ENCODE measurements around the gene SIRT3.
A peak's percentile ranks its signal among the peaks of the same experiment; 100 is the strongest.

The SIRT3 gene

DNA sequence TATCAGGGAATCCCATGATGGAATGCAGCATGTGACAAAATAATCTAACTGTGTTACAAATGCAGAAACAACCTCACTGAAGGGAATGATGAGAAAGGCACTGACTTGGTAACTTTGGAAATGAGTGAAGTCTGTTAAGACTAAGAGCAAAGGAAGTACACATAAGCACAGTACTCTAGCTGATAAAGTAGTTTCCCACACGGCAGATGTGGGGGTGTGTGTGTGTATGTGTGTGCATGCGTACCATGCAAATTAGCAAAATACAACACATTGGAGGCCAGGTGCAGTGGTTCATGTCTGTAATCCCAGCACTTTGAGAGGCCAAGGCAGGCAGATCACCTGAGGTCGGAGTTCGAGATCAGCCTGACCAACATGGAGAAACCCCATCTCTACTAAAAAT lies 25.5 kb upstream of the SIRT3 start:
- no peak overlapping the region for H3K27ac ChIP-seq
- TF ChIP-seq EZH2 (IDR thresholded peaks at IDR 0.05), result no peak
- TF ChIP-seq FOXP2 (optimal IDR thresholded peaks at IDR 0.05; ENCODE audit: control extremely low read depth, extremely low read length, insufficient read depth), result no peak
- TF ChIP-seq POLR2AphosphoS5 (IDR thresholded peaks at IDR 0.05; ENCODE audit: borderline replicate concordance, low read depth, low read length), result no peak
- H3K4me3 ChIP-seq, result no peak overlapping the region
- H3K9ac ChIP-seq (ENCODE audit: insufficient read length), result no peak overlapping the region
- H3K36me3 ChIP-seq (ENCODE audit: insufficient read depth, low read length), result no peaks in the 10 kb centered on the region
- H3K9me3 ChIP-seq (ENCODE audit: low read depth, low read length), result 0 out of 2 replicates have a peak, but pooled peaks cover 2% of the 10 kb centered on the region
- no peak for DNase-seq (ENCODE audit: low read depth, low spot score)

DNA sequence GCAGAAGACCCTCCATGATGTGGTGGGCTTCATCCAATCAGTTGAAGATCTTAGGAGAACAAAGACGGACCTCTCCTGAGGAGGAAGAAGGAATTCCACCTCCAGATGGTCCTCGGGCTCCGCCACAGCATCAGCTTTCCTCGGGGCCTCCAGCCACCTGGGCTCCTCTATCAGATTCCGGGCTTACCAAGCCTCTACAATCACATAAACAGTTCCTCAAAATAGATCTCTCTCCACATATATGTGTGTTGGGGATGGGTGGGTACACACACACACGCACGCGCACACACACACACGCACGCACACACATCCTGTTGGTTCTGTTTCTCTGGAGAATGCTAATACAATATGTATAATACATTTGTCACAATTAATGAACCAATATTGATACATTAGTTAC lies 23.3 kb upstream of the SIRT3 start:
- Histone ChIP-seq H3K27ac (no peak overlapping the region), H3K9ac (ENCODE audit: insufficient read length) (no peak overlapping the region), H3K4me3 (no peak overlapping the region), H3K36me3 (ENCODE audit: insufficient read depth, low read length) (no peaks in the 10 kb centered on the region), H3K9me3 (ENCODE audit: low read depth, low read length) (no peaks in the 10 kb centered on the region)
- no peak for DNase-seq (ENCODE audit: low read depth, low spot score)
- no peak for TF ChIP-seq POLR2AphosphoS5 (IDR thresholded peaks at IDR 0.05; ENCODE audit: borderline replicate concordance, low read depth, low read length)

DNA sequence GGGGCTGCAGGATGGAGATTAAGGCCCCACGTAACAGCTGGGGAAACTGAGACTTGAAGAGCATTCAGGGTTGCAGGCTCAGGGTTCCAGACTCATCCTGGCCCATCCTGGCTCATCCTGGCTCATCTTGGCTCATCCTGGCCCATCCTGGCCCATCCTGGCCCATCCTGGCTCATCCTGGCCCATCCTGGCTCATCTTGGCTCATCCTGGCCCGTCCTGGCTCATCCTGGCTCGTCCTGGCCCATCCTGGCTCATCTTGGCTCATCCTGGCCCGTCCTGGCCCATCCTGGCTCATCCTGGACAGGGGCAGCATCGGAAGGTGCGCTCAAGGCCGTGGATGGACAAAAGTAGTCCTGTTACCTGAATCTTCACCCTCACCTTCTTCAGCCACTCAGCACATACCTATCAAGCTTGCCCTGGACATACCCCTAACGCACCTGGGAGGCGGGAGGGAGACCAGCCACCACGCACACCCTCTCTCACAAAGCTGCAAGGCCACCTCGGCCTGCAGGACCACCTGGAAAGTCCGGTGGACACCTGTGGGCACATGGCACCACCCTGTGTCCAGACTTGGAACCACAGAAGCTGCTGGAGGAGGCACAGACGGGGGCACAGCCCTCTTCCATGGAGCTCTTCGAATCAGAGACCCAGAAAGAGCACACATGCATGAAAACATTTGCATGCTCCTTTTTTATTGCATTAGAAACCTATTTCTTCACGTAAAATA lies 21.8 kb upstream of the SIRT3 start:
- Histone ChIP-seq H3K4me3 (no peak overlapping the region), H3K27ac (no peak overlapping the region), H3K36me3 (ENCODE audit: insufficient read depth, low read length) (peaks cover 6% of the 10 kb centered on the region; the same call in 1 of the 2 replicates), H3K9ac (ENCODE audit: insufficient read length) (no peak overlapping the region), H3K9me3 (ENCODE audit: low read depth, low read length) (no peaks in the 10 kb centered on the region)
- TF ChIP-seq EZH2 (IDR thresholded peaks at IDR 0.05), result no peak
- no peak for TF ChIP-seq FOXP2 (optimal IDR thresholded peaks at IDR 0.05; ENCODE audit: control extremely low read depth, extremely low read length, insufficient read depth)
- TF ChIP-seq POLR2AphosphoS5 (IDR thresholded peaks at IDR 0.05; ENCODE audit: borderline replicate concordance, low read depth, low read length), result no peak
- DNase-seq (ENCODE audit: low read depth, low spot score), result no peak

DNA sequence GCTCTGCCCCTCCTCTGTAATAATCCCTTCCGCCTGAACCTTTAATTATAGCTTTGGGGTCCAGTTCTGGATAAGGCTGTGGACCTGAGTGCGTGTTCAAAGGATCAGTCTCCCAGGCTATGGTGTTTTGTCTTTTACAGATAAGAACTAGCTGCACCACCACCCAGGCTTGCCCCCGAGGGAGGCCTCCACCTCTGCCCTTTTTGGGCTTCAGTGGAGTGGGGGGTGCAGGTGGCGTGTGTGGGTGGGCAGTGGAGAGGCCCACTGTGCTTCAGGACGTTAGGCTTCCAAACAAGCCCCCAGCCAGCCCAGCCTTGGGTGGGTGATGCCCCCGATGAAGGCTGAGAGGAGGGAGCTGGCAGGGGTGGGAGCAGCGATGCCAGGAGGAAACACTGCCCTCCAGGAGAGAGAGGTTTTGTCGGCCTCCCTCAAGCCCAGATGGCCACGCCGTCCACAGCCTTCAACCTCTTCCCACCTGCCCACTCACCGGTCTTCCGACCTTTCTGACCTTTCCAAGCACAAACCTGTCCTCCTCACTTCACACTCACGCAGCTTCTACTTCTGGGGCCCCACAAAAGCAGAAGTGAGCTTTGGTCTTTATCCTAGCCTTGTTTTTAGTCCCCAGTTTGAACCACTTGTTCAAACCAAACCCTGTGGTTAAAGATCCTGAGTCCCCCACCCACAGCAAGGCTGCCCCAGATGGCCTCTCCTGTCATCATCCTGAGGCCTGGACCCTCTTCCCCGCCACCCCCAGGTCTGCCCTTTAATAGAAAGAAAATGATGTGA lies 21.0 kb upstream of the SIRT3 start:
- Histone ChIP-seq H3K9me3 (ENCODE audit: low read depth, low read length) (no peaks in the 10 kb centered on the region), H3K36me3 (ENCODE audit: insufficient read depth, low read length) (peaks cover 14% of the 10 kb centered on the region), H3K4me3 (no peak overlapping the region), H3K27ac (no peak overlapping the region), H3K9ac (ENCODE audit: insufficient read length) (no peak overlapping the region)
- DNase-seq (ENCODE audit: low read depth, low spot score), result no peak
- TF ChIP-seq FOXP2 (optimal IDR thresholded peaks at IDR 0.05; ENCODE audit: control extremely low read depth, extremely low read length, insufficient read depth) (no peak), EZH2 (IDR thresholded peaks at IDR 0.05) (no peak), POLR2AphosphoS5 (IDR thresholded peaks at IDR 0.05; ENCODE audit: borderline replicate concordance, low read depth, low read length) (no peak)

DNA sequence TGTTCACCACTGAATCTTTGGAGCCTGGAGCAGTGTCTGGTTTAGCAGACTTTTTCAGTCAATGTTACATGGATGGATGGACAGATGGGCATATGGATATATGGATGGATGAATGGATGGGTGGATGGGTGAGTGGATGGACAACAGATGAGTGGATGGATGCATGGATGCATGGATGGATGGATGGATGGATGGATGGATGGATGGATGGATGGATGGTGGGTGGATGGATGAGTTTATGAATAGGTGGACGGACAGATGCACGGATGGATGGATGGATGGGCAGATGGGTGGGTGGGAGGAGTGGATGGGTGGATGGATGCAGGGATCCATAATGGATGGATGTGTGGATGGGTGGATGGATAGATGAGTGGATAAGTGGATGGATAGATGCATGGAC lies 19.7 kb upstream of the SIRT3 start:
- no peak overlapping the region for H3K9ac ChIP-seq (ENCODE audit: insufficient read length)
- no peaks in the 10 kb centered on the region for H3K9me3 ChIP-seq (ENCODE audit: low read depth, low read length)
- TF ChIP-seq FOXP2 (optimal IDR thresholded peaks at IDR 0.05; ENCODE audit: control extremely low read depth, extremely low read length, insufficient read depth) (no peak), EZH2 (IDR thresholded peaks at IDR 0.05) (no peak), POLR2AphosphoS5 (IDR thresholded peaks at IDR 0.05; ENCODE audit: borderline replicate concordance, low read depth, low read length) (no peak)
- H3K27ac ChIP-seq, result peak overlapping the region; percentile 77; the same call in 1 of the 2 replicates
- no peak overlapping the region for H3K4me3 ChIP-seq
- peaks cover 27% of the 10 kb centered on the region for H3K36me3 ChIP-seq (ENCODE audit: insufficient read depth, low read length)
- DNase-seq (ENCODE audit: low read depth, low spot score), result no peak

DNA sequence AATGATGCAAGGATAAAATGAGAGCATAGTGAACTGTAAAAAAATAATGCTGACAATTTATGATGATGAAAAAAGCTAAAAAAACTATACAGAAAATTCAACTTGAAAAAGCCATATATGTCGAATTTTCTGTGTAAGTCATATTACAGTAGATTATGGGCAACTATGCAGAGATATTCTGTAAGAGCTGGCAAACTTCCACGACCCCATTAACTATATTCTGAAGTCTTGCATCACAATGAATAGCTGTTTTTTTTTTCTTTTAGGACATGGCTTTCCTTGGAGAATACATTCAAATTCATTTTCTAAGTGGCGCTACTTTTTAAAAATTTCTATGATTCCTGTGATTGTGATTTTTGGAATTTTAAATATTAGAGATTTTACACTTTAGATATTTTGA lies 19.0 kb upstream of the SIRT3 start:
- Histone ChIP-seq H3K36me3 (ENCODE audit: insufficient read depth, low read length) (peaks cover 33% of the 10 kb centered on the region), H3K4me3 (no peak overlapping the region), H3K9me3 (ENCODE audit: low read depth, low read length) (no peaks in the 10 kb centered on the region), H3K9ac (ENCODE audit: insufficient read length) (peak overlapping the region; percentile 34), H3K27ac (peak overlapping the region; percentile 77)
- no peak for TF ChIP-seq EZH2 (IDR thresholded peaks at IDR 0.05)
- TF ChIP-seq FOXP2 (optimal IDR thresholded peaks at IDR 0.05; ENCODE audit: control extremely low read depth, extremely low read length, insufficient read depth), result no peak
- no peak for TF ChIP-seq POLR2AphosphoS5 (IDR thresholded peaks at IDR 0.05; ENCODE audit: borderline replicate concordance, low read depth, low read length)
- DNase-seq (ENCODE audit: low read depth, low spot score), result peak; percentile 75

DNA sequence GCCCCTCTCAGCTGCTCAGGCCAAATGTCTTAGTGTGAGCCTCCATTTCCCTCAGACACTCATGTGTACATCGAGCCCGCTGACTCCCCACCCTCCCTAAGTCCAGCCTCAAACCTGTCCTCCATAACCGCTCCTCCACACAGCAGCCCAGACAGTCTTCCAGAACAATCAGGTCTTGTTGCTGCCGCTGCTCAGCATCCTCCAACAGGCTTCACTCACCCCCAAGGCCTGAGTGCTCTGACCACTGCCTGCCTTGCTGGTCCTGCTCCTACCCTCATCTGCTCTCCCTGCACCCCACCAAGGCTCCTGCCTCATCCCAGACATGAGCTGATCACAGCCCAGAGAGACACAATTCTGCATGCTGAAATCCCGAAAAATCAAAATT lies 17.7 kb upstream of the SIRT3 start:
- H3K27ac ChIP-seq, result no peak overlapping the region
- peaks cover 38% of the 10 kb centered on the region for H3K36me3 ChIP-seq (ENCODE audit: insufficient read depth, low read length)
- no peaks in the 10 kb centered on the region for H3K9me3 ChIP-seq (ENCODE audit: low read depth, low read length)
- no peak overlapping the region for H3K4me3 ChIP-seq
- no peak for TF ChIP-seq FOXP2 (optimal IDR thresholded peaks at IDR 0.05; ENCODE audit: control extremely low read depth, extremely low read length, insufficient read depth)
- no peak for TF ChIP-seq EZH2 (IDR thresholded peaks at IDR 0.05)
- TF ChIP-seq POLR2AphosphoS5 (IDR thresholded peaks at IDR 0.05; ENCODE audit: borderline replicate concordance, low read depth, low read length), result no peak
- no peak overlapping the region for H3K9ac ChIP-seq (ENCODE audit: insufficient read length)
- no peak for DNase-seq (ENCODE audit: low read depth, low spot score)

DNA sequence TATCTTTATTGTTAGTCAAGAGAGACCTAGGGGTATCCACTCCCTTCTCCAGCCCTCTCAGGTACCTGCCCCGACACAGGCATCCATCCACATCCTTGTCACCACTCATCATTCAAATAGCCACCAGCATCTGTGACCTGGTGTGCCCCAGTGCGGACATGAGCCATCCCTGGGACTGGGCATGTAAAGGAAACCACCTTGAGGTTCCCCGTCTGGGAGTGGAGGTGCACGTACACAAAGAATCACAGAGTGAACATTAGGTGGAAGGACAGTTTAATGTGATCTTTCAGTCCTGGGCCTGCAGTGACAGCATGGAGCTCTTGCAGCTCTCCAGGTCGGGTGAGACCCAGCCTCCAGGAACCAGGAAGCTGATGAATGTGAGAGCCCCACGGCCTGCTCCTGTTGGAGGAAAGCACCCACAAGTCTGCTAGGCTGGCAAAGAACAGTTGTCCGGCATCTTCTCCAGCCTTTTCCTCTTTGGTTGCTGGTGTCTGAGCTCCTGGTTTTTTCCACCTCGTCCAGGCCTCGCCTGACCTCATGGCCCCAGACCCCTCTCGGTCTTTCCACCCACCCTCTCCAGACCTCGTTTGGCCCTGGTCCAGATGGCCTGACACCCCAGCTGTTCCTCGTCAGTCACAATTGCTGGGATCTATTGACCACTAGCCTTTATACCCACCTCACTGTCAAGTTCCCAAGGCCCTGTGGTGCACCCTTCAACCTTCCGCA lies 17.2 kb upstream of the SIRT3 start:
- no peak for DNase-seq (ENCODE audit: low read depth, low spot score)
- H3K9me3 ChIP-seq (ENCODE audit: low read depth, low read length), result no peaks in the 10 kb centered on the region
- H3K4me3 ChIP-seq, result no peak overlapping the region
- H3K9ac ChIP-seq (ENCODE audit: insufficient read length), result no peak overlapping the region
- no peak overlapping the region for H3K27ac ChIP-seq
- no peak for TF ChIP-seq EZH2 (IDR thresholded peaks at IDR 0.05)
- TF ChIP-seq POLR2AphosphoS5 (IDR thresholded peaks at IDR 0.05; ENCODE audit: borderline replicate concordance, low read depth, low read length), result no peak
- no peak for TF ChIP-seq FOXP2 (optimal IDR thresholded peaks at IDR 0.05; ENCODE audit: control extremely low read depth, extremely low read length, insufficient read depth)
- H3K36me3 ChIP-seq (ENCODE audit: insufficient read depth, low read length), result peaks cover 43% of the 10 kb centered on the region

All from SK-N-MC (cell line).